ENCODE results near the gene IRGQ.

- TF ChIP-seq CTCF (IDR thresholded peaks at IDR 0.05; ENCODE audit: low read length) (no peak), EZH2 (IDR thresholded peaks at IDR 0.05; ENCODE audit: borderline replicate concordance, low read length) (no peak)
Measured at GRCh38 chr19:43642531-43642930, 46.6 kb upstream of the IRGQ start.

Measured in OCI-LY1 (cell line).